Epithelial cell of alveolus of lung (primary cell): ENCODE data around the gene SPDYE6. TPM values are rescaled to one million over a fixed set of nuclear protein-coding genes. Genes with fewer than 3 reads are reported as not detected.

Experiments used
- total RNA-seq: library from RNA; depleted of rRNA; stranded (reverse); fragments of >200 nt; gene quantifications from 2 replicates; pipeline ENCODE4 v1.2.1, GENCODE V29; 2015

Gene SPDYE6
- total RNA-seq, result not detected in 2 replicates

GRCh38 chr7:102356344-102356743 lies at the start of gene SPDYE6:
Gene SPDYE6 (minus strand): TSS chr7:102356444. CDS start chr7:102356023, 421 bp downstream.

GRCh38 chr7:102395873-102396709 lies 39.8 kb upstream of the SPDYE6 start, which contains the start of gene PRKRIP1:
Gene PRKRIP1 (plus strand): TSS chr7:102396363. CDS start chr7:102396412, 49 bp downstream.

Other genes starting within 250 kb of the SPDYE6 start
- gene SH2B2, start 69.6 kb downstream of the SPDYE6 start, total RNA-seq, result 1.1 and 7.0 TPM in 2 replicates
- gene PRKRIP1, start 39.9 kb upstream of the SPDYE6 start, total RNA-seq, result 15.4 and 22.0 TPM in 2 replicates
- gene ORAI2, start 77.1 kb upstream of the SPDYE6 start, total RNA-seq, result 37.0 and 42.7 TPM in 2 replicates
- 25.6 and 25.7 TPM in 2 replicates for gene ALKBH4, start 108.4 kb upstream of the SPDYE6 start, total RNA-seq
- gene LRWD1, start 108.5 kb upstream of the SPDYE6 start, total RNA-seq, result 10.2 and 17.0 TPM in 2 replicates
- 28.1 and 42.3 TPM in 2 replicates for gene POLR2J, start 122.5 kb upstream of the SPDYE6 start, total RNA-seq
- gene RASA4B, start 161.3 kb upstream of the SPDYE6 start, total RNA-seq, result 2.1 and 2.6 TPM in 2 replicates
- not detected in 2 replicates for gene UPK3BL2, start 187.3 kb upstream of the SPDYE6 start, total RNA-seq
- gene SPDYE2, start 194.8 kb upstream of the SPDYE6 start, total RNA-seq, result not detected in 2 replicates
- 2.8 and 30.8 TPM in 2 replicates for gene POLR2J3, start 216.1 kb upstream of the SPDYE6 start, total RNA-seq